Measurements from ENCODE around the gene EIF4A2.
"Not testable (repeated sequence)": the region's sequence is repeated elsewhere in the genome, so short reads cannot be mapped to it uniquely, and the experiment has no call there.

GRCh38 chr3:186811313-186811712 lies 27.9 kb downstream of the EIF4A2 start:
- not testable (repeated sequence) for TF ChIP-seq CTCF (IDR thresholded peaks at IDR 0.05); MXI1 (IDR thresholded peaks at IDR 0.05; ENCODE audit: low read depth, low read length); MAX (IDR thresholded peaks at IDR 0.05; ENCODE audit: low read depth); POLR2AphosphoS5 (IDR thresholded peaks at IDR 0.05; ENCODE audit: low read depth, low read length); REST (IDR thresholded peaks at IDR 0.05; ENCODE audit: low read depth, low read length); JUND (IDR thresholded peaks at IDR 0.05); EP300 (IDR thresholded peaks at IDR 0.05; ENCODE audit: borderline replicate concordance in 1 of 2, low read depth in 1 of 2, low read length in 1 of 2); RFX5 (IDR thresholded peaks at IDR 0.05; ENCODE audit: low read length); USF2 (IDR thresholded peaks at IDR 0.05; ENCODE audit: borderline replicate concordance, low read depth, low read length); ZBTB33 (IDR thresholded peaks at IDR 0.05; ENCODE audit: borderline replicate concordance, low read depth); YY1 (IDR thresholded peaks at IDR 0.05; ENCODE audit: low read depth); RCOR1 (IDR thresholded peaks at IDR 0.05; ENCODE audit: low read length); MEF2A (IDR thresholded peaks at IDR 0.05; ENCODE audit: borderline replicate concordance, low read depth)
